Measurements from ENCODE around the gene GRIFIN. TPM values are rescaled to one million over a fixed set of nuclear protein-coding genes. Genes with fewer than 3 reads are reported as not detected.

The GRIFIN gene, protein sequence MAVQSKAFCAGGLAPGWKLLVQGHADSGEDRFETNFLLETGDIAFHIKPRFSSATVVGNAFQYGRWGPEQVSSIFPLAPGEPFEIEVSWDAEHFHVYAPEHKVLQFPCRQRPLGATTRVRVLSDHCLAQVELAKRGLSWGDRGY
- not detected in 2 replicates for total RNA-seq

DNA sequence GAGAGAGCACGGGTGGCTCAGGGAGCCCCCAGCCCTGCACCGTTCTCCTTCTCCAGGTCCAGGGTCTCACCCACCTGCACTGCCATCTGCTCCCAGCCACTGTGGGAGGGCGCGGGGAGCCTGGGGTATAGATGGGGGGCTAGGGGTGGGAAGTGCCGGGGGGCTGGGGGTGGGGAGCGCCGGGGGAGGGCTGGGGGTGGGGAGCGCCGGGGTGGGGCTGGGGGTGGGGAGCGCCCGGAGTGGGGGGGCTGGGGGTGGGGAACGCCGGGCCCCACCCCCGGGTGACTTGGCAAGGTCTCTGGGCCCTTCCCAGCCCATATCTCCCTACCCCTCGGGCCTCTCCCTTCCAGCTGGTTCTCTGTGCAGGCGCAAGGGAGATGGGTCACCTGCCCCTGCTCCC lies at the start of gene GRIFIN:
GRIFIN (minus strand) TSS at position 101 of the 400 bp plus-strand sequence; CDS start at position 86, 15 bp downstream.

DNA sequence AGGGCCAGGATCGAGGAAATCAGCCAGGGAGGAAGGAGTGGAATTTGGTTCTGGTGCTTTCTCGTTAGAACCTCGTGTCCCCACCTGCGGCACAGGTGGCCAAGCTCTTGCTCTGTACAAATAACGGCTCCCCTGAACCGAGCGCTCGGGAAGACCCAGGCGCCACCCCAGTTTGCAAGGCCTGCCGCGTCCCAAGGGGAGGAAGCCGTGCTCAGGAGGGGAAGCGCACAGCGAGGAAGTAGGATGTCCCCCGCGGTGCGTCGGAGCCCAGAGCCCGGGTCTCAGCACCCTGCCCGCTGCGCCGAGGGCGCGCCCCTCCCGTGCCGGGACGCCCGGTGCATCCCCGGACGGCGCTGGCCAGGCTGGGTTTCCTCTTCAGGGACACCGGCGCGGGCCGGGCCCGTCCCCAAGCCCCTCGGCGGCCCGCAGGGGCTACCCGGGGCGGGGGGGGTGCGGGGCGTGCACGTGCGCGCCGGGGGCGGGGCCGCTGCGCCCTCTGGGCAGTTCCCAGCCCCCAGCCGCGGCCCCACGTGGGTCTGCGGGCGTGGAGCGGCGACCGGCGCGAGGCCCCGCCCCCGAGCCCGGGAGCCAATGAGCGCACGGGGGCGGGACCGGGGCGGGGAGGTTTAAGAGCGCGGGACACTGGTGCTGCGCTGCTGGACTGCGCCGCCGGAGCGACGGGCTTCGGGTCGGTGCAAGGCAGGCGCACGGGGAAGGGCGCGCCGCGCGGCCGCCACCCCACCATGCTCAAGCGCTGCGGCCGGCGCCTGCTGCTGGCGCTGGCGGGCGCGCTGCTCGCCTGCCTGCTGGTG lies 43.1 kb upstream of the GRIFIN start, which contains the start of gene LFNG:
LFNG (plus strand) TSS at position 656 of the 812 bp plus-strand sequence; CDS start at position 744, 88 bp downstream.

Other genes starting within 250 kb of the GRIFIN start
- 48.4 and 49.6 TPM in 2 replicates for gene MAD1L1, start 243.5 kb downstream of the GRIFIN start, total RNA-seq
- gene MRM2, start 234.2 kb downstream of the GRIFIN start, total RNA-seq: 26.3 and 28.9 TPM in 2 replicates
- gene NUDT1, start 234.2 kb downstream of the GRIFIN start, total RNA-seq: 4.4 and 7.9 TPM in 2 replicates
- 10.6 and 15.2 TPM in 2 replicates for gene SNX8, start 162.0 kb downstream of the GRIFIN start, total RNA-seq
- 182 and 242 TPM in 2 replicates for gene EIF3B, start 121.6 kb downstream of the GRIFIN start, total RNA-seq
- 0.34 and 6.1 TPM in 2 replicates for gene CHST12, start 72.8 kb downstream of the GRIFIN start, total RNA-seq
- gene LFNG, start 43.4 kb upstream of the GRIFIN start, total RNA-seq: 0.34 and 6.2 TPM in 2 replicates
- 18.1 and 26.8 TPM in 2 replicates for gene BRAT1, start 79.1 kb upstream of the GRIFIN start, total RNA-seq
- 6.2 and 13.4 TPM in 2 replicates for gene IQCE, start 82.6 kb upstream of the GRIFIN start, total RNA-seq
- 12.3 and 54.7 TPM in 2 replicates for gene TTYH3, start 155.6 kb upstream of the GRIFIN start, total RNA-seq
- under 0.01 TPM in 1 of 2 replicates, not detected in the other for gene AMZ1, start 211.8 kb upstream of the GRIFIN start, total RNA-seq